GM19193 (cell line): Measurements from ENCODE around the gene NPM3.

ENCODE experiments used
- POLR2A ChIP-seq: IDR thresholded peaks from 4 replicates; pipeline ENCODE4 v1.6.1; 2011; ENCODE audit not compliant: insufficient read depth, insufficient read length; ENCODE audit errors: extremely low read depth

NPM3 gene

GRCh38 chr10:101759309-101760247 lies 23.7 kb downstream of the NPM3 start:
- TF ChIP-seq POLR2A = no peak

GRCh38 chr10:101758858-101759257 lies 24.4 kb downstream of the NPM3 start:
- no peak for TF ChIP-seq POLR2A

DNA sequence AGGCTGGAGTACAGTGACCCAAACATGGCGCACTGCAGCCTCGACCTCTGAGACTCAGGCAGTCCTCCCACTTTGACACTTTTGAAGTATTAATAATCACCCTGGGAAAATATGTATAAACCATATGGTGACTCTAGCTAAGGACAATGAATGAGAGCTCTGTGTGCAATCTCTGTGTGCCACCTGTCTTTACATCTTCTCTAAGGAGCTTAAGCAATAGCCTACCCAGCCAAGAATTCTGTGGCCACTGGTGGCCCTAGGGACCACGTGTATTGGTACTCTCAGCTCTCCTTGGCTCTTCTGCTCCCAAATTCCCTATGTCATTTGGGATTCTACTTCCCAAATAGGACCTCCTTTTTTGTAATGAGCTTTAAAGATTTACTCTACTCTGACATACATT lies 31.0 kb downstream of the NPM3 start:
- TF ChIP-seq POLR2A = no peak

DNA sequence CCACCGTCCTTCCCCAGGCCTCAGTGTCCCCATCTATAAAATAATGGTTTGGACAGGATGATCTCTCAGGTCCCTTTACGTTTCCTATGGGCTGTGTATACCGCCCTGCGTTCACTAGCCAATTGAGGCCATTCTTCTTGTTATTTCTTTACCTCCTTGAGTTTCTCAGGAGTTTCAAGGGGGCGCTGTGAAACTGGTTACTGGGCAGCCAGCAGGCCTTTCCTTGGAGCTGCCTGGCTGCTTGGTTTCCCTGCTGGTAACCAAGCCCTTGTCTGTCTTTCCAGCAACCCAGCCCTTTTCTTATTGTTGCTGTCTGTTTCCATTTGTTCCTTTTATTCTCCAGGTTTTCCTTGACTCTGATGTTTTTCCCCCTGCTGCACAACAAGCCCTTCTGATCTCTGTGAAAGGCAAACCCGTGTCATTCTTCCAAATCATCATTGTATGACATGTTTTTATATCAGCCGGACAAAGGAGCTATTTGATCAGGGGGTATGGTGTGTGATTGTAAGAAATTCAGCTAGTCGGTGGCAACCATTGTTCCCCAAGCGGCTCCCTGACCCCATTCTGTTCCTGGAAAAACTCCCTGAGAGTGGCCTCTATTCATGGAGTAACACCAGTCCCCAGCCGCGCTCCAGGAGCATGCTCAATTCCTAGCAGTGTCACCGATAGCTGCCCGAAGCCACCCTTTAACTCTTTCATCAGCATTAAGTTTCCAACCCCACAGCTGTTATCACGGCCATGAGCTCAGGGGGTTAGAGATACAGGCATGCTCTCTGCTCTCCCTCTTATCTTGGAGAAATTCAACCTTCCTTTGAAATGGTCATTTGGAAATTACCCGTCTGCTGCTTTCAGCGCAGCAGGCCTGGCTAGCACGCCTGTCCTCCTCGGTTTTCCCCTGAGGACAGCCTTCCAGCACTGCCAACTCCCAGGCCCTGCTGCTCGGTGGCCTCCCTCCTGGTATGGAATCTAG lies 33.9 kb downstream of the NPM3 start:
- no peak for TF ChIP-seq POLR2A

- TF ChIP-seq POLR2A = no peak
Measured at GRCh38 chr10:101748496-101748895, 34.8 kb downstream of the NPM3 start.

GRCh38 chr10:101745074-101745696 lies 38.1 kb downstream of the NPM3 start:
- no peak for TF ChIP-seq POLR2A

GRCh38 chr10:101744267-101744666 lies 39.0 kb downstream of the NPM3 start:
- TF ChIP-seq POLR2A = no peak

- TF ChIP-seq POLR2A = no peak
Measured at GRCh38 chr10:101741938-101742337, 41.3 kb downstream of the NPM3 start.

- TF ChIP-seq POLR2A = no peak
Measured at GRCh38 chr10:101736666-101737065, 46.6 kb downstream of the NPM3 start.

DNA sequence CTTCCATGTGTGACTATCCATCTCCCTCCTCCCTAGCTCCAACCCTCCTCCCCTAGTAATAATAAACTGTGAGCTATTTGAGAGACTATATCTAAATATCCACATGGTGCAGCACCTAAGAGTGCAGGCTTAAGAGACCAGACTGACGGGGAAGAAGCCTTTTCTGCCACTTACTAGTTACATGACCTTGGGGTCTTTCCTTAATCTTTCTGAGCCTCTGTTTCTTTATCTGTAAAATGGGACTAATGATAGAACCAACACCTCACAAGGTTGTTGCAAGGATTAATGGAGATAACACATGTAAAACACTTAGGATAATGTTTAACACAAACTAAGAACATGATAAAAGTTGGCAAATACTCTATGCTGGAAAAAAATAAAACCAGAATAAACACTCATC lies 51.1 kb downstream of the NPM3 start:
- no peak for TF ChIP-seq POLR2A
